Panc1 (cell line): Measurements from ENCODE around the gene KRTAP3-3. TPM values are rescaled to one million over a fixed set of nuclear protein-coding genes. Genes with fewer than 3 reads are reported as not detected.

Source experiments
- ATAC-seq: fragments of 200-7000 bp; cut with Tn5 transposase; 2 replicates; pipeline ENCODE4 v1.9.1; 2020; ENCODE audit warnings: mild to moderate bottlenecking, moderate library complexity
- BruUV-seq: library from RNA; stranded (reverse); fragments of 400-500 nt; replicated peaks from 2 replicates; lab custom pipeline; 2021; lab: Mats Ljungman, UMichigan
- CTCF ChIA-PET: fragments of 300-600 bp; sonication (Branson Sonifier 250); formaldehyde crosslinking; loops from one replicate; lab custom pipeline; 2022; ENCODE audit warnings: antibody characterized with exemption; lab: Charles Lee
- POLR2A ChIA-PET: fragments of 300-600 bp; sonication (Branson Sonifier 250); formaldehyde crosslinking; loops from one replicate; lab custom pipeline; 2022; ENCODE audit warnings: antibody characterized with exemption; lab: Charles Lee
- DNase-seq: peaks from one replicate; pipeline ENCODE4 v3.0.0-alpha.2; 2010; ENCODE audit warnings: low read depth, low spot score
- H3K27ac ChIP-seq: 2 replicates; pipeline ENCODE4 v1.5.1; 2011; ENCODE audit warnings: mild to moderate bottlenecking, low read length, inconsistent platforms
- H3K27me3 ChIP-seq: fragments of 200-500 bp; sonication (Bioruptor generic); 2 replicates; pipeline ENCODE4 v1.6.0; 2014; ENCODE audit warnings: low read length, inconsistent platforms; ENCODE audit not compliant: control insufficient read depth, insufficient read depth
- H3K36me3 ChIP-seq: fragments of 200-500 bp; sonication (Bioruptor generic); 2 replicates; pipeline ENCODE4 v1.5.1; 2014; ENCODE audit warnings: inconsistent platforms, mild to moderate bottlenecking, low read length, moderate library complexity; ENCODE audit not compliant: control insufficient read depth, insufficient read depth
- H3K4me1 ChIP-seq: 2 replicates; pipeline ENCODE4 v1.5.1; 2011; ENCODE audit warnings: inconsistent platforms, mild to moderate bottlenecking, low read length, moderate library complexity; ENCODE audit not compliant: control insufficient read depth, insufficient read depth
- H3K4me3 ChIP-seq, 2 experiments: 2 replicates each; pipeline ENCODE4 v1.5.1; 2011 to 2012; ENCODE audit warnings: low read depth in 2 of 2, low read length in 2 of 2, mild to moderate bottlenecking in 2 of 2, inconsistent platforms in 1 of 2, moderate library complexity in 1 of 2
- H3K9me3 ChIP-seq: fragments of 200-500 bp; sonication (Bioruptor generic); 2 replicates; pipeline ENCODE4 v1.5.1; 2014; ENCODE audit warnings: low read depth, mild to moderate bottlenecking, inconsistent platforms, low read length, moderate library complexity; ENCODE audit not compliant: control insufficient read depth, insufficient read depth
- POLR2AphosphoS5 ChIP-seq: IDR thresholded peaks from 2 replicates; pipeline ENCODE4 v1.6.1; 2012; ENCODE audit warnings: mild to moderate bottlenecking, low read depth, low read length, moderate library complexity
- REST ChIP-seq, 2 experiments: IDR thresholded peaks; 2 replicates each; pipeline ENCODE4 v1.6.1; 2011 to 2012; ENCODE audit warnings: low read depth in 2 of 2, control low read depth in 1 of 2, low read length in 1 of 2, mild to moderate bottlenecking in 1 of 2, moderate library complexity in 1 of 2; ENCODE audit not compliant: insufficient read depth in 1 of 2
- SIN3A ChIP-seq: IDR thresholded peaks from 2 replicates; pipeline ENCODE4 v1.6.1; 2012; ENCODE audit warnings: low read depth, mild to moderate bottlenecking, low read length, moderate library complexity, borderline replicate concordance; ENCODE audit not compliant: insufficient read depth
- TCF7L2 ChIP-seq: IDR thresholded peaks from 2 replicates; pipeline ENCODE4 v1.6.1; 2011; ENCODE audit warnings: mild to moderate bottlenecking, low read depth, low read length, inconsistent platforms
- in situ Hi-C: cut with HindIII; loops from 2 replicates; pipeline ENCODE4 v1.10.0; 2016; ENCODE audit warnings: low sequenced_read_pairs, low pct_unique_long_range_greater_than_20kb
- intact Hi-C: fragments of 100-400 bp; cut with micrococcal nuclease; formaldehyde crosslinking; loops from one replicate; pipeline ENCODE4 v1.10.0; 2022; ENCODE audit not compliant: unreplicated experiment
- total RNA-seq: library from RNA; stranded (reverse); gene quantifications from one replicate; pipeline ENCODE4 v1.2.1, GENCODE V29; 2021; ENCODE audit not compliant: unreplicated experiment
- TF ChIP-seq, protein P1 (sequence below): fragments of 450-650 bp; IDR thresholded peaks from 2 replicates; pipeline ENCODE4 v1.5.1; 2017; ENCODE audit warnings: mild to moderate bottlenecking

Gene KRTAP3-3
- total RNA-seq, 1 experiment from 2014 or later = not detected

DNA sequence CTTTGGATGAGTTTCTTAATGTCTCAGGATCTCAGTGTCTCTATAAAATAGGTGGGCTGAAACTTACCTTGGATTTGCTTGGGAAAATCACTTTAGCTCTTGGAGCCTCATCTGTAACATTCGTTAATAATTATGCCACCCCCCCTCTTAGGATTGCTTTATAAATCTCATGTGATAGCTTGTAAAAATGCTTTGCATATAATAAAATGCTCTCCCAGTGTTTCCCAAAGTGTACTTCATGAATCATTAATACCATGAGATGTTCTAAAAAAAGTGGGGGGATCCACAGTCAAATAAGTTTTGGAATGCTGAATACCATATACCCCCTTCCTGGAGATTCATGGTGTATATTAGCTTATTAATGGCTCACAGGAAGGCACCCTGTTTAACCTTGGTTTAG is 32.4 kb downstream of the KRTAP3-3 start:
- Histone ChIP-seq H3K9me3 (no peaks in the 10 kb centered on the region), H3K4me3 (no peak overlapping the region), H3K27ac (no peak overlapping the region), H3K4me1 (no peaks in the 10 kb centered on the region), H3K36me3 (no peaks in the 10 kb centered on the region), H3K27me3 (no peaks in the 10 kb centered on the region)
- DNase-seq = no peak
- intact Hi-C loops = no loop called here
- in situ Hi-C loops = no loop called here
- POLR2A ChIA-PET = no interaction called here
- BruUV-seq = no TSS peak
- no peak for TF ChIP-seq TCF7L2
- TF ChIP-seq REST (IDR thresholded peaks at IDR 0.05; ENCODE audit: insufficient read depth in 1 of 2, low read depth in 2 of 2, low read length in 1 of 2) = no peak
- TF ChIP-seq, protein P1, sequence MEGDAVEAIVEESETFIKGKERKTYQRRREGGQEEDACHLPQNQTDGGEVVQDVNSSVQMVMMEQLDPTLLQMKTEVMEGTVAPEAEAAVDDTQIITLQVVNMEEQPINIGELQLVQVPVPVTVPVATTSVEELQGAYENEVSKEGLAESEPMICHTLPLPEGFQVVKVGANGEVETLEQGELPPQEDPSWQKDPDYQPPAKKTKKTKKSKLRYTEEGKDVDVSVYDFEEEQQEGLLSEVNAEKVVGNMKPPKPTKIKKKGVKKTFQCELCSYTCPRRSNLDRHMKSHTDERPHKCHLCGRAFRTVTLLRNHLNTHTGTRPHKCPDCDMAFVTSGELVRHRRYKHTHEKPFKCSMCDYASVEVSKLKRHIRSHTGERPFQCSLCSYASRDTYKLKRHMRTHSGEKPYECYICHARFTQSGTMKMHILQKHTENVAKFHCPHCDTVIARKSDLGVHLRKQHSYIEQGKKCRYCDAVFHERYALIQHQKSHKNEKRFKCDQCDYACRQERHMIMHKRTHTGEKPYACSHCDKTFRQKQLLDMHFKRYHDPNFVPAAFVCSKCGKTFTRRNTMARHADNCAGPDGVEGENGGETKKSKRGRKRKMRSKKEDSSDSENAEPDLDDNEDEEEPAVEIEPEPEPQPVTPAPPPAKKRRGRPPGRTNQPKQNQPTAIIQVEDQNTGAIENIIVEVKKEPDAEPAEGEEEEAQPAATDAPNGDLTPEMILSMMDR = no peak
- CTCF ChIA-PET = interaction anchor here (0.6 kb wide), 1 partner anchor 20 kb away, joined by 3 read pairs; no protein-coding TSS in a partner anchor
- no peak for ATAC-seq

DNA sequence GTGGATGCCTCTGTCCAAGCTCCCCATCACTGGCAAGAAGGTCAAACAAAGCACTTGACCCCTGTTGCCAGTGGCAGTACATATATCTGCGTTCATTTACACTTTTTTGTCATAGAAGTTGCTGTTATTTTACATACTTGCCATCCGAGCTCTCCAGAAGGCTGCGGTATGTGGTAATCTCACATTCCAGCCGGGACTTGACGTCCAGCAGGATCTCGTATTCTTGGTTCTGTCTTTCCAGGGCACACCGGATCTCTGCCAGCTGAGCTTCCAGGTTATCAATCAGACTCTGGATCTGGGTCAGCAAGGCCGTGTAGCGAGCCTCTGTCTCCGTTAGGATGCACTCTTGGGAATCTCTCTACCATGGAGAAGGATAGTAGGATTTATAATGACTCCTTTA is 33.8 kb downstream of the KRTAP3-3 start:
- no peak for ATAC-seq
- ChIA-PET CTCF (interaction anchor here (0.7 kb wide), 2 partner anchors 10 to 204 kb away, joined by 4 to 7 read pairs; no protein-coding TSS in a partner anchor), POLR2A (no interaction called here)
- TF ChIP-seq SIN3A (no peak), REST (IDR thresholded peaks at IDR 0.05; ENCODE audit: insufficient read depth in 1 of 2, low read depth in 2 of 2, low read length in 1 of 2) (no peak), POLR2AphosphoS5 (no peak), TCF7L2 (no peak)
- TF ChIP-seq, protein P1 = no peak
- no peaks in the 10 kb centered on the region; the same call in 1 of the 2 replicates for H3K27me3 ChIP-seq
- no peaks in the 10 kb centered on the region for H3K36me3 ChIP-seq
- H3K4me3 ChIP-seq = no peak overlapping the region
- no peak overlapping the region for H3K27ac ChIP-seq
- BruUV-seq = no TSS peak
- H3K4me1 ChIP-seq = no peaks in the 10 kb centered on the region
- in situ Hi-C loops = no loop called here
- DNase-seq = no peak
- H3K9me3 ChIP-seq = no peaks in the 10 kb centered on the region
- intact Hi-C loops = no loop called here
